OCI-LY1 (cell line): Measurements from ENCODE around the gene FUT1.

ENCODE experiments used
- CTCF ChIP-seq: fragments of 200-600 bp; sonication (generic), shearing (Covaris generic); IDR thresholded peaks from 2 replicates; pipeline ENCODE4 v1.5.1; 2017; ENCODE audit warnings: mild to moderate bottlenecking, antibody characterized with exemption, low read length, moderate library complexity, mixed read lengths
- EZH2 ChIP-seq: fragments of 200-600 bp; sonication (generic), shearing (Covaris generic); IDR thresholded peaks from 2 replicates; pipeline ENCODE4 v1.8.0; 2017; ENCODE audit warnings: borderline replicate concordance, mixed run types, mild to moderate bottlenecking, antibody characterized with exemption, low read length, moderate library complexity, mixed read lengths

GRCh38 chr19:48714759-48715675 lies 37.4 kb downstream of the FUT1 start:
- no peak for TF ChIP-seq CTCF
- TF ChIP-seq EZH2, result no peak
